HepG2 (cell line): ENCODE results near the gene CARMIL3. TPM values are rescaled to one million over a fixed set of nuclear protein-coding genes. Genes with fewer than 3 reads are reported as not detected.

ENCODE experiments used
- ARHGAP35 ChIP-seq: sonication (generic); formaldehyde crosslinking; IDR thresholded peaks from 2 replicates; pipeline ENCODE4 v1.9.0; 2022; ENCODE audit warnings: mild to moderate bottlenecking, inconsistent platforms, moderate library complexity, missing genetic modification reagents, borderline replicate concordance
- BCL6 ChIP-seq: IDR thresholded peaks from 2 replicates; pipeline ENCODE4 v1.6.1; 2016; ENCODE audit warnings: missing genetic modification reagents, missing compliant biosample characterization
- GABPB1 ChIP-seq: IDR thresholded peaks from 2 replicates; pipeline ENCODE4 v1.6.1; 2016; ENCODE audit warnings: mild to moderate bottlenecking, missing genetic modification reagents, moderate library complexity, missing compliant biosample characterization
- HDAC2 ChIP-seq: sonication (generic); formaldehyde crosslinking; IDR thresholded peaks from 2 replicates; pipeline ENCODE4 v1.4.0; 2020; ENCODE audit warnings: missing genetic modification reagents
- KDM2A ChIP-seq: sonication (generic); formaldehyde crosslinking; IDR thresholded peaks from 2 replicates; pipeline ENCODE4 v1.4.0; 2020; ENCODE audit warnings: low read depth, missing genetic modification reagents, borderline replicate concordance
- PHF8 ChIP-seq: sonication (generic); formaldehyde crosslinking; IDR thresholded peaks from 2 replicates; pipeline ENCODE4 v1.5.0; 2020; ENCODE audit warnings: missing genetic modification reagents
- ZSCAN9 ChIP-seq: IDR thresholded peaks from 2 replicates; pipeline ENCODE4 v1.6.1; 2016; ENCODE audit warnings: borderline replicate concordance
- polyA plus RNA-seq, 8 experiments: library from polyadenylated mRNA; depleted of rRNA in 3 of 8; stranded (reverse) in 7 of 8; unstranded in 1 of 8; fragments of >200 nt; fragmentation: Illumina TruSeq in 4 of 8; extraction: Trizol in 4 of 8; gene quantifications; 2 replicates each; pipeline versions ENCODE4 v1.2.1 to v1.2.3, GENCODE V29; 2011 to 2016; ENCODE audit warnings: low read depth in 4 of 8, missing spikeins in 1 of 8, mixed read lengths in 1 of 8; ENCODE audit not compliant: insufficient read depth in 1 of 8
- total RNA-seq, 5 experiments: library from RNA; depleted of rRNA; stranded (reverse); fragments of >200 nt; fragmentation: Illumina TruSeq; extraction: Trizol; gene quantifications; 2 replicates each; pipeline ENCODE4 v1.2.3, GENCODE V29; 2016; ENCODE audit warnings: low read depth in 1 of 5
- TF ChIP-seq, protein P1 (sequence below): sonication (generic); formaldehyde crosslinking; IDR thresholded peaks from 2 replicates; pipeline ENCODE4 v1.4.0; 2020; ENCODE audit warnings: missing genetic modification reagents, borderline replicate concordance
- TF ChIP-seq, protein P2 (sequence below): IDR thresholded peaks from 2 replicates; pipeline ENCODE4 v1.6.1; 2016; ENCODE audit warnings: mild to moderate bottlenecking
- TF ChIP-seq, protein P3 (sequence below): sonication (generic); formaldehyde crosslinking; IDR thresholded peaks from 2 replicates; pipeline ENCODE4 v1.5.0; 2020; ENCODE audit warnings: mild to moderate bottlenecking, missing genetic modification reagents, borderline replicate concordance

Gene CARMIL3
- total and polyA plus RNA-seq, 2 of the 13 experiments (the other 11 are each of a cell fraction or from before 2014, with no cell fraction given): 0.27 to 0.55 TPM

DNA sequence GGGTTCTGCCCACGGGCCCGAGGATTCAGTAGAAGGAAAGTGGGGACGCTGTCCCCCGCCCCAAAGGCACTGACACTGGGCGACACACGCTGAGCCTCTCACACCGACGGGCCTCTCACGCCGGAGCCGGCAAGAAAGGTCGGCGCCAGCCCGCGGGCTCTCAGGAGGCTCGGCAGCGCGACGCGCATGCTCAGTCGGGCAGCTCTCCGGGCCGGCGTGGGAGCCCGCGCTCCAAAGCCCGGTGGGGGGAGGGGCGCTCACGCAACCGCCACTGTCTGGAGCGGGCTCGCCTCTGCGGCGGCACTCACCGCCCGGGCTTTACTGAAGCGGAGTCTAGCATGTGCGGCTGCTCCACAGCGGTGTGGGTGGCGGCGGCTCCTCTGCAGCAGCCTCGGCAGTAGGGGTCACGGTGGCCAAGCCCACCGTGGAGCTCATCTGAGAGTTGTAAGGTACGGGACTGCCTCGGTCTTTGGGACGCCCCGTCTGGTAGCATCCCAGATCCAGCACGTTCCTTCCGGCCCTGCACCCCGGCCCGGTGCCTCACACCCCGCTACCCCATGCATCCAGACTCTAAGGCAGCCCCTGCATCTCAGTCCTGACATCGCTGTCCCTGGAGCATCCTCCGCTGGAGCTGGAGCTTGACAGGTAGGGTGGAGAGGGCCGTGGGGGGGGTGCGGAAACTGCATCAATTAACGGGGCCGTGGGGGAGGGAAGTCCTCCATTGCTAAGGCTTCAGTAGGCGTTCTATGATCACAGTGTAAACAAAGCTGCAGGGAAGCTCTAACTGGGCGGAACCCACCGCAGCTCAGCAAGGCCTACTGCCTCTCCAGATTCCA lies 44.8 kb upstream of the CARMIL3 start (continued):
- TF ChIP-seq, protein P1, sequence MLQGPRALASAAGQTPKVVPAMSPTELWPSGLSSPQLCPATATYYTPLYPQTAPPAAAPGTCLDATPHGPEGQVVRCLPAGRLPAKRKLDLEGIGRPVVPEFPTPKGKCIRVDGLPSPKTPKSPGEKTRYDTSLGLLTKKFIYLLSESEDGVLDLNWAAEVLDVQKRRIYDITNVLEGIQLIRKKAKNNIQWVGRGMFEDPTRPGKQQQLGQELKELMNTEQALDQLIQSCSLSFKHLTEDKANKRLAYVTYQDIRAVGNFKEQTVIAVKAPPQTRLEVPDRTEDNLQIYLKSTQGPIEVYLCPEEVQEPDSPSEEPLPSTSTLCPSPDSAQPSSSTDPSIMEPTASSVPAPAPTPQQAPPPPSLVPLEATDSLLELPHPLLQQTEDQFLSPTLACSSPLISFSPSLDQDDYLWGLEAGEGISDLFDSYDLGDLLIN: peak; percentile 74; the same call in 1 of the 2 replicates
- TF ChIP-seq, protein P2, sequence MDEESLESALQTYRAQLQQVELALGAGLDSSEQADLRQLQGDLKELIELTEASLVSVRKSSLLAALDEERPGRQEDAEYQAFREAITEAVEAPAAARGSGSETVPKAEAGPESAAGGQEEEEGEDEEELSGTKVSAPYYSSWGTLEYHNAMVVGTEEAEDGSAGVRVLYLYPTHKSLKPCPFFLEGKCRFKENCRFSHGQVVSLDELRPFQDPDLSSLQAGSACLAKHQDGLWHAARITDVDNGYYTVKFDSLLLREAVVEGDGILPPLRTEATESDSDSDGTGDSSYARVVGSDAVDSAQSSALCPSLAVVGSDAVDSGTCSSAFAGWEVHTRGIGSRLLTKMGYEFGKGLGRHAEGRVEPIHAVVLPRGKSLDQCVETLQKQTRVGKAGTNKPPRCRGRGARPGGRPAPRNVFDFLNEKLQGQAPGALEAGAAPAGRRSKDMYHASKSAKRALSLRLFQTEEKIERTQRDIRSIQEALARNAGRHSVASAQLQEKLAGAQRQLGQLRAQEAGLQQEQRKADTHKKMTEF: peak; percentile 32; the same call in 1 of the 2 replicates
- TF ChIP-seq HDAC2: peak; percentile 51; the same call in 1 of the 2 replicates
- peak; percentile 76; the same call in 1 of the 2 replicates for TF ChIP-seq GABPB1 (CRISPR knock-in tag)
- peak; percentile 54 for TF ChIP-seq PHF8 (CRISPR knock-in tag)
- TF ChIP-seq ARHGAP35: 0 out of 2 replicates have a peak, but pooled peaks have one; percentile 45
- peak; percentile 37; the same call in 1 of the 2 replicates for TF ChIP-seq BCL6 (CRISPR knock-in tag)
- 0 out of 2 replicates have a peak, but pooled peaks have one; percentile 44 for TF ChIP-seq ZSCAN9 (CRISPR knock-in tag)
- peak; percentile 92 for TF ChIP-seq KDM2A (CRISPR knock-in tag)
- TF ChIP-seq, protein P3, sequence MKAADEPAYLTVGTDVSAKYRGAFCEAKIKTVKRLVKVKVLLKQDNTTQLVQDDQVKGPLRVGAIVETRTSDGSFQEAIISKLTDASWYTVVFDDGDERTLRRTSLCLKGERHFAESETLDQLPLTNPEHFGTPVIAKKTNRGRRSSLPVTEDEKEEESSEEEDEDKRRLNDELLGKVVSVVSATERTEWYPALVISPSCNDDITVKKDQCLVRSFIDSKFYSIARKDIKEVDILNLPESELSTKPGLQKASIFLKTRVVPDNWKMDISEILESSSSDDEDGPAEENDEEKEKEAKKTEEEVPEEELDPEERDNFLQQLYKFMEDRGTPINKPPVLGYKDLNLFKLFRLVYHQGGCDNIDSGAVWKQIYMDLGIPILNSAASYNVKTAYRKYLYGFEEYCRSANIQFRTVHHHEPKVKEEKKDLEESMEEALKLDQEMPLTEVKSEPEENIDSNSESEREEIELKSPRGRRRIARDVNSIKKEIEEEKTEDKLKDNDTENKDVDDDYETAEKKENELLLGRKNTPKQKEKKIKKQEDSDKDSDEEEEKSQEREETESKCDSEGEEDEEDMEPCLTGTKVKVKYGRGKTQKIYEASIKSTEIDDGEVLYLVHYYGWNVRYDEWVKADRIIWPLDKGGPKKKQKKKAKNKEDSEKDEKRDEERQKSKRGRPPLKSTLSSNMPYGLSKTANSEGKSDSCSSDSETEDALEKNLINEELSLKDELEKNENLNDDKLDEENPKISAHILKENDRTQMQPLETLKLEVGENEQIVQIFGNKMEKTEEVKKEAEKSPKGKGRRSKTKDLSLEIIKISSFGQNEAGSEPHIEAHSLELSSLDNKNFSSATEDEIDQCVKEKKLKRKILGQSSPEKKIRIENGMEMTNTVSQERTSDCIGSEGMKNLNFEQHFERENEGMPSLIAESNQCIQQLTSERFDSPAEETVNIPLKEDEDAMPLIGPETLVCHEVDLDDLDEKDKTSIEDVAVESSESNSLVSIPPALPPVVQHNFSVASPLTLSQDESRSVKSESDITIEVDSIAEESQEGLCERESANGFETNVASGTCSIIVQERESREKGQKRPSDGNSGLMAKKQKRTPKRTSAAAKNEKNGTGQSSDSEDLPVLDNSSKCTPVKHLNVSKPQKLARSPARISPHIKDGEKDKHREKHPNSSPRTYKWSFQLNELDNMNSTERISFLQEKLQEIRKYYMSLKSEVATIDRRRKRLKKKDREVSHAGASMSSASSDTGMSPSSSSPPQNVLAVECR: peak; percentile 25; the same call in 1 of the 2 replicates
